Choroid plexus epithelial cell (primary cell): ENCODE measurements around the gene IRX5.

Source experiments
- DNase-seq: peaks from one replicate; pipeline ENCODE4 v3.0.0-alpha.2; 2010; ENCODE audit warnings: low read depth
- H3K4me3 ChIP-seq: 2 replicates; pipeline ENCODE4 v1.5.1; 2011; ENCODE audit warnings: low read depth, mild to moderate bottlenecking, control low read depth, low read length, moderate library complexity
- CTCF ChIP-seq: conservative IDR thresholded peaks from 2 replicates; pipeline ENCODE4 v1.5.1; 2011; ENCODE audit warnings: low read depth, mild to moderate bottlenecking, control low read depth, inconsistent platforms, low read length, moderate library complexity

The IRX5 gene

GRCh38 chr16:54930005-54930868 is at the start of gene IRX5:
TSS of gene IRX5 (plus strand) at chr16:54930865. CDS start at chr16:54931199, 334 bp downstream.
- DNase-seq = peak; percentile 96
- H3K4me3 ChIP-seq = peak within 1 kb of the TSS; percentile 68
- TF ChIP-seq CTCF = peak; percentile 25

- no peak for TF ChIP-seq CTCF
- no peak overlapping the region for H3K4me3 ChIP-seq
- DNase-seq = no peak
These were observed 48.1 kb upstream of the IRX5 start for GRCh38 chr16:54882556-54882955.

GRCh38 chr16:54883358-54883757 is 47.3 kb upstream of the IRX5 start:
- TF ChIP-seq CTCF = no peak
- H3K4me3 ChIP-seq = no peak overlapping the region
- DNase-seq = no peak

GRCh38 chr16:54886078-54886477 is 44.6 kb upstream of the IRX5 start:
- TF ChIP-seq CTCF = no peak
- no peak for DNase-seq
- H3K4me3 ChIP-seq = no peak overlapping the region

- H3K4me3 ChIP-seq = no peak overlapping the region
- TF ChIP-seq CTCF = no peak
- DNase-seq = no peak
These were observed 40.3 kb upstream of the IRX5 start for GRCh38 chr16:54890381-54890780.

- TF ChIP-seq CTCF = no peak
- no peak overlapping the region for H3K4me3 ChIP-seq
- DNase-seq = no peak
These were observed 39.3 kb upstream of the IRX5 start for GRCh38 chr16:54891346-54891745.

- H3K4me3 ChIP-seq = no peak overlapping the region
- DNase-seq = no peak
- TF ChIP-seq CTCF = no peak
These were observed 37.7 kb upstream of the IRX5 start for GRCh38 chr16:54892981-54893380.
